G401.6 (cell line): Measurements from ENCODE around the gene RNF208.

ENCODE experiments used
- FAIRE-seq: peaks from 2 replicates; lab custom pipeline; 2012; peaks lifted over from hg19 to GRCh38; lab: Jason Lieb, UNC

The RNF208 gene

DNA sequence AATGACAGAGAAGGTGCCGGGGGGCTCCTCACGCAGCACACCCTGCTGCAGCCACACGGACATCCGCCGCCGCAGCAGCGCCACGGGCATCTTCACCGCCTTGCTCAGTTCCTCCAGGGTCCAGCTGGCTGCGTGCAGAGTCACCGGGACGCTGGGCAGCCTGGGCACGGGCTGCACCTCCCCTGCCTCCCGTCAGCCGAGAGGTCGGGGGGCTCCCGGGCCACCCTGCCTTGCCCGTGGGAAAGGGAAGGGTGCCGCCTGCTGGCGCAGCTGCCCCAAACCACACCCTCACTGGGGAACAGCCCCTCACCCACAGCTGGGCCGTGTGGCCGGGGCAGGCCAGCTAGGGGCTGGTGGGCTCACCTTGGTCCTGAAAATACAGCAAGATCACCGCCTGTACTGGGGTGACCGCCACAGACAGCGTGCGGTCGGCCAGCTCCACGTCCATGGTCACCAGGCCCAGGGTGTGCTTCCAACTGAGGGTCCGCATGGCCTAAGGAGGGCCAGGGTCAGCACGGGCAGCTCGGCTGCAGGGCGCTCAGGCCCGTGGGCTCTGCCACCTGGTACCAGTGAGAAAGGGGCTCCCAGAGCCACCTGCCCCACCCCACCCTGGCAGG lies 46.6 kb downstream of the RNF208 start:
- FAIRE-seq: no peak

DNA sequence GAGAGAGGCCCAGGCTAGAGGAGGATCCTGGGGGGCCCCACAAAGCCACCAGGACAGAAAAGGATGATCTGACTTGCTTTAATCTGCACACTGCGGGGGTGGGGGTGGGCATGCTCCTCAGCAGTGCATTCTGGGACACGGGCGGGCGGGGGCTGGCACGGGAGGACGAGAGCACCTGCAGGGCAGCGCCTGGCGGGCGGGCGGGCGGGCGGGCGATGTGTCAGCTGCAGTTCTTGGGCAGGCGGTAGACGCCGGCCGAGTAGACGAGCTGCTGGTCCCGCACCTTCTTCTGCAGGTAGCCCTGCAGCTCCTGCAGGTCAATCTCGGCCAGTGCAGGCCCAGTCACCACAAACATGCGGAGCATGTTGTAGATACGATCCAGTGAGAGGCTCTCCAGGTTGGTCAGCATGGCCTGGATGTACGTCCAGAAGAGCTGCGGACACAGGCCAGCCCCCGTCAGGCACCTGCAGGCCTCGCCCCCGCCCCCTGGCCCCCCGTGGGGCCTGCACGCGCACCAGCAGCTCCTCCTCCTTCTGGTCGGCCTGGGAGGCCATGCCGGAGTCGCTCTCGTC lies 47.2 kb downstream of the RNF208 start:
- no peak for FAIRE-seq

DNA sequence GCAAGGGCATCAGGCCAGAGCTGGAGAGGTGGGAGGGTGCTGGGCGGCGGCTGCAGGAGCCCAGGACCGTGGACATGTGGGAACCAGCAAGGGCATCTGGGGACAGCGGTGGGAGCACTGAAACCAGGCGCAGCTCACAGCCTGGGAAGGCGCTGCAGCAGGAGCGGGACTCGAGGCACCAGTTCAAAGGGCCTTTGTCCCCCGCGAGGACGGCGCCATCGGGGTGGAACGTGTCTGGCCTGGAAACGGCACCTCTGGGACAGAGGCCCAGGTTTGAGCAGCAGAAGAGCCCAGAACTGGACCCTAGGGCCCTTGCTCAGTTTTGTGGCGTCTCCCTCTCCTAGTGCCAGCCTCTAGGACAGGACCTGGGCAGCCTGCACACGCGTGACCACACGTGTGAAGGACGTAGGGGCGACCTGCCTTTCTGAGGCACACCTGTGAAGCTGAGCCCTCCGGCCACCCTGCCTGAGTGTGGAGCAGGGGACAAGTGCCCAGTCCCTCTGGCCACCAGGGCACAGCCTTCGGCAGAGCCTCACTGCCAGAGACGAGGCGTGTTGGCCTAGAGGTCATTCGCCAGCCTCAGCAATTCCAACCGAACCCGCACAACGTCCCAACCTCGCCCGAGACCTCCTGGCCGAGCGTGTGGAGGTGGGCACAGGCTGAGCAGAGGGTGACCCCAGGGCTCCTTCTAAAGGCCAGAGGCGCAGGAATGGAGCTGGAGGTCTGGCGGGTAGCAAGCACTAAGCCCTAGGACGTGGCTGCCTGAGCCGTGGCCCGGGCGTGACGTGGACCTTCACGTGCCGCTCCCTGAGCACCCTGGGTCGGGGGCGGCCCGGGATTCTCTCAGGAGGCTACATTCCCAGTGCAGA lies 48.0 kb downstream of the RNF208 start:
- no peak for FAIRE-seq

DNA sequence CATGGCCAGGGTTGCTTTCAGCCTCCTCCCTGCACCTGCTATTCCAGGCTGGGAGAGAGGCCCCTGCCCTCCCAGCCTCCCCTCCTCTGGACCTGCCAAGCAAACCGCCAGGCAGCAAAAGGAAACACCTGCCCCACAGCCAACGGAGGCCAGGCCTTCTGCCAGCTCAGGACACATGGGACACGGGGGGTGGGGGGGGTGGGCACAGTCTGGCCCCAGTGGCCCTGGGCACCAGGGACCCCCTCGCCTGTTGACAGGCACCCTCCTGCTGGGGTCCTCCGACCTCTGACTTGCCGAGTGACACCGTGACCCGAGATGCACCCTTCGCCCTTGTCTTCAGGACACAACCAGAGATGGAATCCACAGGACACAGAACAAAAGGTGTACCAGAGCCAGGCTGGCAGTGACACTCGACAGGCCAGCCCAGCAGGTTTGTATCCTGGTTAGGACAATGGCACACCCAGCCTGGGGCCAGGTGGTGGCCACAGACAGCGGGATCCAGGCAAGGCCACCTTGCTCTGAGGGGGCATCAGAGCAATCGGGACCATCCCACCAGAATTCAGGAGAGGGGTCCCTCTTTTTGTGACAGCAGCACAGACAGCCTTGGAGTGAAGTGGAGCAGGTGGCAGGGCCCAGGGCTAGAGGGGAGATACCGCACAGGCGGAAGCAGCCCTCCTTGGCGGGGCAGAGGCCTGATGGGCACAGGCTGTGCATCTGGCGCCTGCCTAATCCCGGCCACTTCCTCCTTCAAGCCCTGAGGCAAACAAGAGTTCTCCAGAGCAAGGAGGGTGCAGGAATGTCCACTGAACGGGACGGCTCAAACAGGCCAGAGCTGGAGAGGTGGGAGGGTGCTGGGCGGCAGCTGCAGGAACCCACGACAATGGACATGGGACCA lies 48.9 kb downstream of the RNF208 start:
- FAIRE-seq: no peak

DNA sequence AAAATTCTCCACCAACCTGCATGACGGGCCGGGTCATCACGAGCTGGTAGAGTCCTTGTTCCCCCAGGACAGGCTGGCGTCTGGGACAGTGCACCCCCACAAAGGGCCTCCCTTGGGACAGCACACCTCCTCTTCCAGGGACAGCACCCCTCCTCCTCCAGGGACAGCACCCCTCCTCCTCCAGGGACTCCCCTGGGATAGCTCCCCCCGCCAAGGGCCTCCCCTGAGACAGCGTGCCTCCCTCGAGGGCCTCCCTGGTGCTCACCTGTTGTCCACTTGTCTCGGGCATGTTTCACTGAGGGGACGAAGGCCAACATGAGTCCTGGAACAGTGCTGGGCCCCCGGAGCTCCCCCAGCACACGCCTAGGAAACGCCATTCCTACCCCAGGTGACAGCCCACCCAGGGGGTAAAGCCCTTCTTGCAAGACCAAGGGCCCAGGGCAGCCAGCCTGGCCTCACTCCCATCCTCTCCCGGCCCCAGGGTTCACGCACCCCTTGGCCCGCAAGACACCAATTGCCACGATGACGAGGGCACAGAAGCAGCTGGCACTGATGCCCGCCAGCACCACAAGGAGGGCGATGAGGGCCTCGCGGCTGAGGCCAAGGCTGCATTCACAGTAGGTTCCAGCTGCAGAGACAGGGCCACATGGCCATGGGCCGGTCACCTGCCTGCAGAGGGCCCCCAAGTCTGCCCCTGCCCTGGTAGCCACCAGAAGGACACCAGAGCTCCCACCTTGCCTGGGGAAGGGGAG lies 50.7 kb downstream of the RNF208 start:
- no peak for FAIRE-seq

DNA sequence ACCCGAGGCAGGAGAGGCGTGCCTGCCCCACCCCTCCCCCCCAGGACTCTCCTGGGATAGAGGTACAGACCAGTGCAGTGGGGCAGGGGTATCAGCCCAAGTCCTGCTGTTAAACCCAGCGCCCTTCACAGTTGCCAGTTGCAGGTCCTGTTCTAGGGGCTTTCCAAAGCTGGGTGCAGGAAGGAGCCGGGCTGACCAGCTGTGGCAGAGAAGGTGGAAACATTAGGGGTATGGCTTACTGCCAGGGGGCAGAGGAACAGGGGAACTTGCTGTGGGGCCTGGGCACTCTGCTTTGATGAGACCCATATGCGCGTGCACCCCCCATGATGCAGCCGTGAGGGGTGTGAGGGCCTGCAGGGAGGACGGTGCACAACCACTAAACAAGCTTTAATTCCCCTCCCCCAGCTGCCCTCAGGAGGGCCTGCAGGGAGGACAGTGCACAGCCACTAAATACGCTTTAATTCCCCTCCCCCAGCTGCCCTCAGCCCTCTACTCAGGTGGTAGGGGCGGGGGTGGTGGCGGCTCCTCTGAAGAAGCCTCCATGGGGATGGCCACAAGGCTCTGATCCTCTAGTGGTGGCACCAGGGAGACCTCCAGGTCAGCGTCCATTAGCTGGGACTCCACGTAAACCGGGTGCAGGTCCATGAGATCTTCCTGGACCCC lies 51.4 kb downstream of the RNF208 start:
- FAIRE-seq: no peak
